Body of pancreas (tissue), 4 donors: ENCODE data around the gene GPR176. TPM values are rescaled to one million over a fixed set of nuclear protein-coding genes. Genes with fewer than 3 reads are reported as not detected.

ENCODE experiments used
- ATAC-seq: fragments of 150-250 bp; one replicate; pipeline ENCODE4 v1.9.1; 2016
- DNase-seq, 4 donors: peaks; one replicate each; pipeline ENCODE4 v3.0.0-alpha.2; 2019
- H3K27ac ChIP-seq, 4 donors: fragments of 200-600 bp; sonication (generic); 1 replicate in 3 of 4; 2 replicates in 1 of 4; pipeline versions ENCODE4 v1.5.1 to v1.6.1; 2016 to 2019; ENCODE audit warnings: mild to moderate bottlenecking in 1 of 4, mixed read lengths in 1 of 4, moderate library complexity in 1 of 4
- H3K27me3 ChIP-seq, 2 donors: fragments of 200-600 bp; sonication (generic); one replicate each; pipeline ENCODE4 v1.6.0; 2016; ENCODE audit warnings: mild to moderate bottlenecking in 1 of 2
- H3K36me3 ChIP-seq, 2 donors: fragments of 200-600 bp; sonication (generic); replicated peaks in 1 of 2; 2 replicates each; pipeline ENCODE4 v1.5.1; 2016; ENCODE audit warnings: low read depth in 2 of 2; ENCODE audit not compliant: insufficient read depth in 1 of 2
- H3K4me1 ChIP-seq: fragments of 200-600 bp; sonication (generic); one replicate; pipeline ENCODE4 v1.6.0; 2016
- H3K4me3 ChIP-seq, 2 donors: fragments of 200-600 bp; sonication (generic); 1 replicate in 1 of 2; 2 replicates in 1 of 2; pipeline ENCODE4 v1.5.1; 2016 to 2019
- H3K9me3 ChIP-seq, 3 donors: fragments of 200-600 bp; sonication (generic); 1 replicate in 2 of 3; 2 replicates in 1 of 3; pipeline ENCODE4 v1.5.1; 2016
- CTCF ChIP-seq, 7 experiments: fragments of 450-650 bp in 4 of 7; fragments of 200-600 bp in 3 of 7; sonication (generic) in 3 of 7; IDR thresholded peaks; one replicate each; pipeline ENCODE4 v1.5.1; 2016 to 2019; ENCODE audit warnings: antibody characterized with exemption in 7 of 7
- POLR2A ChIP-seq, 3 donors: fragments of 450-650 bp; IDR thresholded peaks; one replicate each; pipeline ENCODE4 v1.6.1; 2016; ENCODE audit warnings: antibody characterized with exemption in 3 of 3, mild to moderate bottlenecking in 2 of 3
- WGBS, 2 donors: methylation state at CpG; one replicate each; pipeline ENCODE4 v1.1.5; 2017; 5-methylcytosine and 5-hydroxymethylcytosine counted together
- intact Hi-C: fragments of 100-400 bp; cut with DNase I; formaldehyde crosslinking; loops from one replicate; pipeline ENCODE4 v1.15.1; 2023
- total RNA-seq, 2 donors: library from RNA; depleted of rRNA; stranded (reverse); fragments of >200 nt; gene quantifications; one replicate each; pipeline ENCODE4 v1.1.0, GENCODE V29; 2016

The GPR176 gene
- total RNA-seq, 2 donors from 2014 or later: 4.7 TPM; not detected in 1

DNA sequence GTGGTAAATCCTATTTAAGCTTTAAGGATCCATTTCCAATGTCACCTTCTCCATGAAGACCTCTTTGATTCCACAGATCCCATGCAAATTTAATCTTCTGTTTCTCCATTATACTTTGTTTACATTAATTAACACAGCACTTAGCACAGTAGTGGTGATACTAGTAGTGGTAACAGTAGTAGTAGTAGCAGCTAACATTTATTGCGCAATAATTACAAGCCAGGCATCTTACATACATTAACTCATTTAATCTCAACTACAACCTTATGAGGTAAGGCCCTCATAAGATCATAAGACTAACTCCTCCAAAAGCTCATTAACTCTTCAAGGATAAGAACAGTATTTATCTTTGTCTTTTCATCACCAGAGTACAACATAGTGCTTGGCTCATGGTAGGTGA lies 82.6 kb downstream of the GPR176 start:
- ATAC-seq: no peak
- Histone ChIP-seq H3K4me1 (no peaks in the 10 kb centered on the region), H3K9me3 (no peaks in the 10 kb centered on the region), H3K27ac (no peak overlapping the region), H3K36me3 (no peaks in the 10 kb centered on the region), H3K4me3 (no peak overlapping the region), H3K27me3 (no peaks in the 10 kb centered on the region)
- no peak for DNase-seq
- intact Hi-C loops: no loop called here
- TF ChIP-seq CTCF (IDR thresholded peaks at IDR 0.05): no peak
- no peak for TF ChIP-seq POLR2A (IDR thresholded peaks at IDR 0.05)
- 94 to 100% methylated on average over 1 of the region's 1 CpG for WGBS, 2 donors

DNA sequence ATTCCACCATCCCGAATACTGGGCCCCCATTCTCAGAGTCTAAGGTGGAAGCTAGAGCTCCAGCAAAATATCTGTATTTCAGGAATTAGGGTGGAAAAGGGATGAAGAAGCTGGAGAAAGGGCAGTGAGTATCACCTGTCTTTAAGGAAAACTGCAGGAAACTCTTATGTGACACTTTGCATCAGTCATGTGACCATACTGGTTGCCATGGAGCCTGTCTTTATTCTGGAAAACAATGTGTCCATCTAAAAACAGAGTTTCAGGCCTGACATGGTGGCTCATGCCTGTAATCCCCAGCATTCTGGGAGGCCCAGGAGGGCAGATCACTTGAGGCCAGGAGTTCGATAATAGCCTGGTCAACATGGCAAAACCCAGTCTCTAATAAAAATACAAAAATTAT lies 84.5 kb downstream of the GPR176 start:
- 88 to 92% methylated on average over 2 of the region's 2 CpGs for WGBS, 2 donors

DNA sequence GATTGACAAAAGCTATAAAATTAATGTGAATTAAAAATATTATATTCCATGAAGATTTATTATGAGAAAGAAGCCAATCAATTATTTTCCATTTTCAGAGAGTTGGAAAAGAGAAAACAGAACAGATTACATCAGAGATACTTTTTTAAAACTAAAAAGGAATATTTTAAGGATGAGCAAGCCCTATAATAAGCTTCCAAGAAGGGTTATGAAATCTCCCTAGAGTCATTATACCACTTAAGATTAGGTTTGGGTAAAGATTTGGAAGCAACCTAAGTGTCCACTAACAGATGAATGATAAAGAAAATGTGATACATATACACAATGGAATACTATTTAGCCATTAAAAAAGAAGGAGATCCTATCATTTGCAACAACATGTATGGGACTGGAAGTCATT lies 85.8 kb downstream of the GPR176 start:
- Histone ChIP-seq H3K4me3 (no peak overlapping the region), H3K36me3 (no peaks in the 10 kb centered on the region), H3K27me3 (no peaks in the 10 kb centered on the region), H3K4me1 (no peaks in the 10 kb centered on the region), H3K9me3 (no peaks in the 10 kb centered on the region), H3K27ac (no peak overlapping the region)
- ATAC-seq (no peak), DNase-seq (no peak)
- intact Hi-C loops: no loop called here
- TF ChIP-seq POLR2A (IDR thresholded peaks at IDR 0.05): no peak
- no peak for TF ChIP-seq CTCF (IDR thresholded peaks at IDR 0.05)

More for the DNA sequence above, 84.5 kb downstream of the GPR176 start:
- Histone ChIP-seq H3K36me3 (no peaks in the 10 kb centered on the region), H3K4me3 (no peak overlapping the region), H3K27me3 (no peaks in the 10 kb centered on the region), H3K9me3 (no peaks in the 10 kb centered on the region), H3K27ac (no peak overlapping the region), H3K4me1 (no peaks in the 10 kb centered on the region)
- DNase-seq (no peak), ATAC-seq (no peak)
- TF ChIP-seq POLR2A (IDR thresholded peaks at IDR 0.05) (no peak), CTCF (IDR thresholded peaks at IDR 0.05) (no peak)
- intact Hi-C loops: no loop called here

DNA sequence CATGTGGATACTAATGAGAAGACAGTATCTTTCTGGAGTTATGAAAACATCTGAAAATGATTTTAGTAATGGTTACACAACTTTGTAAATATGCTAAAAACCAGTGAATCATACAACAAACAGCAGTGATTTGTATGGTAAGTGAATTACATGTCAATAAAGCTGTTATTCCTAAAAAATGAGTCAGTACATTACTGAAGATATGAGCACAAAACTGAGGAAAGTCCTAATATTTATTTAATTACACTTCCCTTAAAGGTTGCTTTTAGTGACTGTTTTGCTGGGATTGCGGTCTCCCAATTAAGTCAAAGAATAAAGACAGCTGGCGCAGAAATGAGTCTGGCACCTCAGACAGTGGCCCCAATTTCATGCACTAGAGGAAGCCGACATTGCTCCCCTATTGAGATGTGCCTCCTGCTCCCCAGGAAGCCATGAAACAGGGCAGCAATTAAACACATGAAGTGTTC lies 86.5 kb downstream of the GPR176 start:
- ATAC-seq (no peak), DNase-seq (no peak)
- Histone ChIP-seq H3K9me3 (no peaks in the 10 kb centered on the region), H3K4me1 (no peaks in the 10 kb centered on the region), H3K4me3 (no peak overlapping the region), H3K27me3 (no peaks in the 10 kb centered on the region), H3K27ac (no peak overlapping the region), H3K36me3 (no peaks in the 10 kb centered on the region)
- no peak for TF ChIP-seq POLR2A (IDR thresholded peaks at IDR 0.05)
- TF ChIP-seq CTCF (IDR thresholded peaks at IDR 0.05): no peak
- WGBS, 2 donors: 90 to 91% methylated on average over 3 of the region's 3 CpGs
- intact Hi-C loops: no loop called here

GRCh38 chr15:39830166-39830565 lies 89.9 kb downstream of the GPR176 start:
- Histone ChIP-seq H3K4me3 (no peak overlapping the region), H3K36me3 (no peaks in the 10 kb centered on the region), H3K4me1 (no peaks in the 10 kb centered on the region), H3K27ac (no peak overlapping the region), H3K27me3 (no peaks in the 10 kb centered on the region), H3K9me3 (no peaks in the 10 kb centered on the region)
- intact Hi-C loops: no loop called here
- DNase-seq (no peak), ATAC-seq (no peak)
- WGBS, 2 donors: 29 to 38% methylated on average over 1 of the region's 1 CpG
- TF ChIP-seq CTCF (IDR thresholded peaks at IDR 0.05): no peak
- no peak for TF ChIP-seq POLR2A (IDR thresholded peaks at IDR 0.05)
